Measurements from ENCODE around the gene MX2.

The MX2 gene

GRCh38 chr21:41444703-41445464, 83.1 kb downstream of the MX2 start:
- DNase-seq (ENCODE audit: insufficient read length, low spot score), result no peak
- no peak for TF ChIP-seq CTCF (IDR thresholded peaks at IDR 0.05; ENCODE audit: insufficient read depth, missing control alignments)
- no peak for FAIRE-seq

- DNase-seq (ENCODE audit: insufficient read length, low spot score), result no peak
- FAIRE-seq, result no peak
- no peak for TF ChIP-seq CTCF (IDR thresholded peaks at IDR 0.05; ENCODE audit: insufficient read depth, missing control alignments)
Measured at GRCh38 chr21:41445465-41445862, 83.6 kb downstream of the MX2 start.

GRCh38 chr21:41446586-41446985, 84.8 kb downstream of the MX2 start:
- no peak for TF ChIP-seq CTCF (IDR thresholded peaks at IDR 0.05; ENCODE audit: insufficient read depth, missing control alignments)
- DNase-seq (ENCODE audit: insufficient read length, low spot score), result no peak
- FAIRE-seq, result no peak

- no peak for TF ChIP-seq CTCF (IDR thresholded peaks at IDR 0.05; ENCODE audit: insufficient read depth, missing control alignments)
- DNase-seq (ENCODE audit: insufficient read length, low spot score) (no peak), FAIRE-seq (no peak)
Measured at GRCh38 chr21:41447356-41447755, 85.5 kb downstream of the MX2 start.

- FAIRE-seq, result no peak
- TF ChIP-seq CTCF (IDR thresholded peaks at IDR 0.05; ENCODE audit: insufficient read depth, missing control alignments), result no peak
- no peak for DNase-seq (ENCODE audit: insufficient read length, low spot score)
Measured at GRCh38 chr21:41449613-41450012, 87.8 kb downstream of the MX2 start.

GRCh38 chr21:41451753-41452676, 90.2 kb downstream of the MX2 start:
- no peak for DNase-seq (ENCODE audit: insufficient read length, low spot score)
- no peak for FAIRE-seq
- TF ChIP-seq CTCF (IDR thresholded peaks at IDR 0.05; ENCODE audit: insufficient read depth, missing control alignments), result no peak
